Kidney capillary endothelial cell (primary cell): ENCODE data around the gene ADIPOQ.
"Not testable (repeated sequence)": the region's sequence is repeated elsewhere in the genome, so short reads cannot be mapped to it uniquely, and the experiment has no call there.

Experiments
- DNase-seq: peaks from one replicate; pipeline ENCODE4 v3.0.0-alpha.2; 2018; ENCODE audit warnings: low spot score

Gene ADIPOQ

DNA sequence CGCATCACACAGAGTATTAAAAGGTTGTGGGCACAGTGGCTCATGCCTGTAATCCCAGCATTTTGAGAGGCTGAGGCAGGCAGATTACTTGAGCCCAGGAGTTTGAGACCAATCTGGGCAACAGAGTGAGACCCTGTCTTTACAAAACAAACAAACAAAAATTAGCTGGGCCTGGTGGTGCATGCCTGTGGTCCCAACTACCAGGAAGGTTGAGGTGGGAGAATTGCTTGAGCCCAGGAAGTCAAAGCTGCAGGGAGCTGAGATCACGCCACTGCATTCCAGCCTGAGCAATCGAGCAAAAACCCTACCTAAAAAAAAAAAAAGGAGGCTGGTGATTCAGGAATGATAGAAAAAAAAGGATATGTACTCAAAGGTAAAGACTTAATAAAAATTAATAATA is 59.6 kb downstream of the ADIPOQ start:
- DNase-seq = no peak

DNA sequence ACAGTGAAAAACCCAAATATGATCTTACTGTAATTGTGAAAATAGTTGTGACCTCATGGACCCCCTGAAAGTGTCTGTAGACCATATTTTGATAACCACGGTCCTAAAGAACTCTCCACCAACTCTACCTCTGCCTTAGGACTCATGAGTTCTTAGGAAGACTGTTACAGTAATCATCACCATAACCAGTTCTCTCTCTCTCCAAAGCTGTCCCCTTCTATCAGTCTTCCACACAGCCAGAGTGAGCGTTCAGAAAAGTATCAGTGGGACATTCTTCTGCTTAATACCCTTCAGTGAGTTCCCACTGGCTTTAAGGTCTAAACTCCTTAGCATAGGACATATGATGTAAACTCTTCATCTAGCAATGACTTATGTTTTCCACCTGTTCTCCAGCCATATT is 60.2 kb downstream of the ADIPOQ start:
- no peak for DNase-seq

DNA sequence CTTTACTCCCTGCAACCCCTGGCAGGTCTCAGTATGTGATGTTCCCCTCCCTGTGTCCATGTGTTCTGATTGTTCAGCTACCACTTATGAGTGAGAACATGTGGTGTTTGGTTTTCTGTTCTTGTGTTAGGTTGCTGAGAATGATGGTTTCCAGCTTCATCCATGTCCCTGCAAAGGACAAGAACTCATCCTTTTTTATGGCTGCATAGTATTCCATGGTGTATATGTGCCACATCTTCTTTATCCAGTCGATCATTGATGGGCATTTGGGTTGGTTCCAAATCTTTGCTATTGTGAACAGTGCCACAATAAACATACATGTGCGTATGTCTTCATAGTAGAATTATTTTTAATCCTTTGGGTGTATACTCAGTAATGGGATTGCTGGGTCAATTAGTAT is 61.2 kb downstream of the ADIPOQ start:
- DNase-seq = not testable (repeated sequence)

DNA sequence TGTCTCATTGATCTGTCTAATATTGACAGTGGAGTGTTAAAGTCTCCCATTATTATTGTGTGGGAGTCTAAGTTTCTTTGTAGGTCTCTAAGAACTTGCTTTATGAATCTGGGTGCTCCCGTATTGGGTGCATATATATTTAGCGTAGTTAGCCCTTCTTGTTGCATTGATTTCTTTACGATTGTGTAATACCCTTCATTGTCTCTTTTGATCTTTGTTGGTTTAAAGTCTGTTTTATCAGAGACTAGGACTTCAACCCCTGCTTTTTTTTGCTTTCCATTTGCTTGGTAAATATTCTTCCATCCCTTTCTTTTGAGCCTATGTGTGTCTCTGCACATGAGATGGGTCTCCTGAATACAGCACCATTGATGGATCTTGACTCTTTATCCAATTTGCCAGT is 64.6 kb downstream of the ADIPOQ start:
- DNase-seq = not testable (repeated sequence)
